GM18867 (cell line): ENCODE results near the gene MRPL2.

Experiments
- ATAC-seq: cut with Tn5 transposase; IDR thresholded peaks from one replicate; pipeline ENCODE4 v1.9.1; 2021; ENCODE audit warnings: mild to moderate bottlenecking, moderate library complexity; ENCODE audit not compliant: unreplicated experiment

The MRPL2 gene

GRCh38 chr6:43021270-43022047 lies 37.8 kb downstream of the MRPL2 start, which contains the start of gene RRP36:
TSS of gene RRP36 (plus strand) at chr6:43021623. CDS start at chr6:43021655, 32 bp downstream.
- ATAC-seq = peak; percentile 66

- no peak for ATAC-seq
Measured at GRCh38 chr6:43020847-43021246, 38.4 kb downstream of the MRPL2 start.

- ATAC-seq = no peak
Measured at GRCh38 chr6:43020052-43020705, 39.1 kb downstream of the MRPL2 start.

GRCh38 chr6:43019152-43019551 lies 40.1 kb downstream of the MRPL2 start:
- ATAC-seq = no peak

GRCh38 chr6:43016943-43017334 lies 42.3 kb downstream of the MRPL2 start:
- no peak for ATAC-seq

- no peak for ATAC-seq
Measured at GRCh38 chr6:43016176-43016942, 42.9 kb downstream of the MRPL2 start.

- no peak for ATAC-seq
Measured at GRCh38 chr6:43014434-43014909, 44.8 kb downstream of the MRPL2 start.

GRCh38 chr6:43013843-43014433 lies 45.3 kb downstream of the MRPL2 start, which contains the start of the genes KLHDC3 and MEA1:
TSS of gene KLHDC3 (plus strand) at chr6:43014249. CDS start at chr6:43017193, 2,944 bp downstream.
TSS of gene MEA1 (minus strand) at chr6:43013946. CDS start at chr6:43013813, 133 bp downstream.
- ATAC-seq = peak; percentile 88

GRCh38 chr6:43013097-43013842 lies 46.0 kb downstream of the MRPL2 start:
- peak; percentile 6 for ATAC-seq

- ATAC-seq = no peak
Measured at GRCh38 chr6:43012364-43012763, 46.9 kb downstream of the MRPL2 start.

- ATAC-seq = no peak
Measured at GRCh38 chr6:43011207-43011606, 48.0 kb downstream of the MRPL2 start.

GRCh38 chr6:43009124-43009523 lies 50.1 kb downstream of the MRPL2 start:
- ATAC-seq = no peak

- no peak for ATAC-seq
Measured at GRCh38 chr6:43007126-43007525, 52.1 kb downstream of the MRPL2 start.

- no peak for ATAC-seq
Measured at GRCh38 chr6:43006251-43006650, 53.0 kb downstream of the MRPL2 start.

- ATAC-seq = no peak
Measured at GRCh38 chr6:43005844-43006243, 53.4 kb downstream of the MRPL2 start.
